Renal cortex interstitium (tissue), 11 donors: ENCODE results near the gene CNTD1. TPM values are rescaled to one million over a fixed set of nuclear protein-coding genes. Genes with fewer than 3 reads are reported as not detected.
A peak's percentile ranks its signal among the peaks of the same experiment; 100 is the strongest.
"Not testable (repeated sequence)": the region's sequence is repeated elsewhere in the genome, so short reads cannot be mapped to it uniquely, and the experiment has no call there.

Source experiments
- DNase-seq, 11 donors: peaks; one replicate each; pipeline ENCODE4 v3.0.0-alpha.2; 2013; ENCODE audit warnings: low read depth in 9 of 11, low spot score in 4 of 11; ENCODE audit errors: extremely low read depth in 1 of 11
- polyA plus RNA-seq, 3 donors: library from polyadenylated mRNA; unstranded; fragments of 120-200 nt; gene quantifications; one replicate each; pipeline ENCODE4 v1.2.1, GENCODE V29; 2013; ENCODE audit not compliant: insufficient read length in 3 of 3

Gene CNTD1
- polyA plus RNA-seq, 3 donors: 1.4 to 3.4 (median 2.2) TPM

GRCh38 chr17:42833767-42834422, 35.2 kb downstream of the CNTD1 start:
- DNase-seq: no peak

- no peak for DNase-seq
Measured at GRCh38 chr17:42835732-42836131, 37.1 kb downstream of the CNTD1 start.

- DNase-seq: no peak
Measured at GRCh38 chr17:42841975-42842685, 43.5 kb downstream of the CNTD1 start.

GRCh38 chr17:42843358-42843934, 44.8 kb downstream of the CNTD1 start:
- DNase-seq: peak in 3 of 11 donors; percentile 43 to 57 (median 53)

GRCh38 chr17:42844271-42844670, 45.6 kb downstream of the CNTD1 start, which contains the start of gene AOC2:
Gene AOC2, plus strand, starts transcription at chr17:42844580. Its CDS starts 47 bp downstream, at chr17:42844627.
- no peak for DNase-seq

GRCh38 chr17:42844761-42845555, 46.3 kb downstream of the CNTD1 start:
- DNase-seq: no peak

GRCh38 chr17:42845556-42845917, 46.9 kb downstream of the CNTD1 start:
- DNase-seq: no peak

- DNase-seq: no peak
Measured at GRCh38 chr17:42845918-42846593, 47.4 kb downstream of the CNTD1 start.

- DNase-seq: no peak
Measured at GRCh38 chr17:42846594-42847280, 48.1 kb downstream of the CNTD1 start.

- DNase-seq: no peak
Measured at GRCh38 chr17:42848093-42848492, 49.4 kb downstream of the CNTD1 start.

GRCh38 chr17:42849031-42849430, 50.4 kb downstream of the CNTD1 start:
- DNase-seq: no peak

GRCh38 chr17:42849451-42850181, 51.0 kb downstream of the CNTD1 start:
- DNase-seq: no peak

- no peak for DNase-seq
Measured at GRCh38 chr17:42850954-42851353, 52.3 kb downstream of the CNTD1 start, which contains the start of gene AOC3. Gene AOC3, plus strand, starts transcription at chr17:42851199. Its CDS starts 145 bp downstream, at chr17:42851344.

- DNase-seq: not testable (repeated sequence)
Measured at GRCh38 chr17:42851371-42852240, 52.9 kb downstream of the CNTD1 start.

- no peak for DNase-seq
Measured at GRCh38 chr17:42852351-42852750, 53.7 kb downstream of the CNTD1 start.

- no peak for DNase-seq
Measured at GRCh38 chr17:42853004-42853403, 54.3 kb downstream of the CNTD1 start.

GRCh38 chr17:42853597-42853967, 54.9 kb downstream of the CNTD1 start:
- no peak for DNase-seq
